HG02763 (cell line): ENCODE data around the gene REX1BD.

Source experiments
- ATAC-seq: cut with Tn5 transposase; IDR thresholded peaks from one replicate; pipeline ENCODE4 v1.9.1; 2021; ENCODE audit warnings: mild to moderate bottlenecking, moderate library complexity; ENCODE audit not compliant: unreplicated experiment

The REX1BD gene

GRCh38 chr19:18612772-18613588, 24.4 kb downstream of the REX1BD start, which contains the start of gene TMEM59L:
TMEM59L (plus strand) TSS chr19:18612870; CDS start chr19:18612959, 89 bp downstream.
- no peak for ATAC-seq

- no peak for ATAC-seq
Measured at GRCh38 chr19:18613589-18614234, 25.1 kb downstream of the REX1BD start.

- no peak for ATAC-seq
Measured at GRCh38 chr19:18616023-18616422, 27.4 kb downstream of the REX1BD start.

GRCh38 chr19:18617562-18617961, 29.0 kb downstream of the REX1BD start:
- ATAC-seq, result no peak

GRCh38 chr19:18618236-18618635, 29.6 kb downstream of the REX1BD start:
- ATAC-seq, result no peak

- no peak for ATAC-seq
Measured at GRCh38 chr19:18620311-18620710, 31.7 kb downstream of the REX1BD start.

GRCh38 chr19:18620902-18621301, 32.3 kb downstream of the REX1BD start:
- ATAC-seq, result no peak

GRCh38 chr19:18626906-18627305, 38.3 kb downstream of the REX1BD start:
- ATAC-seq, result no peak

GRCh38 chr19:18629166-18630088, 40.8 kb downstream of the REX1BD start:
- no peak for ATAC-seq

GRCh38 chr19:18633321-18633720, 44.7 kb downstream of the REX1BD start:
- no peak for ATAC-seq

GRCh38 chr19:18634612-18635297, 46.2 kb downstream of the REX1BD start:
- no peak for ATAC-seq

- no peak for ATAC-seq
Measured at GRCh38 chr19:18635831-18636182, 47.2 kb downstream of the REX1BD start.

GRCh38 chr19:18636183-18636968, 47.8 kb downstream of the REX1BD start:
- ATAC-seq, result peak; percentile 84

GRCh38 chr19:18636969-18637629, 48.5 kb downstream of the REX1BD start, which contains the start of gene KLHL26:
KLHL26 (plus strand) TSS chr19:18637028; CDS start chr19:18637055, 27 bp downstream.
- ATAC-seq, result no peak

GRCh38 chr19:18637673-18638630, 49.4 kb downstream of the REX1BD start:
- ATAC-seq, result no peak

GRCh38 chr19:18639706-18640243, 51.2 kb downstream of the REX1BD start:
- no peak for ATAC-seq
